Amniotic stem cell (primary cell): ENCODE results near the gene PCDHGB3.
"Not testable (repeated sequence)": the region's sequence is repeated elsewhere in the genome, so short reads cannot be mapped to it uniquely, and the experiment has no call there.

ENCODE experiments used
- DNase-seq: peaks from one replicate; lab custom pipeline; 2025; lab: John Stamatoyannopoulos, UW

Gene PCDHGB3

DNA sequence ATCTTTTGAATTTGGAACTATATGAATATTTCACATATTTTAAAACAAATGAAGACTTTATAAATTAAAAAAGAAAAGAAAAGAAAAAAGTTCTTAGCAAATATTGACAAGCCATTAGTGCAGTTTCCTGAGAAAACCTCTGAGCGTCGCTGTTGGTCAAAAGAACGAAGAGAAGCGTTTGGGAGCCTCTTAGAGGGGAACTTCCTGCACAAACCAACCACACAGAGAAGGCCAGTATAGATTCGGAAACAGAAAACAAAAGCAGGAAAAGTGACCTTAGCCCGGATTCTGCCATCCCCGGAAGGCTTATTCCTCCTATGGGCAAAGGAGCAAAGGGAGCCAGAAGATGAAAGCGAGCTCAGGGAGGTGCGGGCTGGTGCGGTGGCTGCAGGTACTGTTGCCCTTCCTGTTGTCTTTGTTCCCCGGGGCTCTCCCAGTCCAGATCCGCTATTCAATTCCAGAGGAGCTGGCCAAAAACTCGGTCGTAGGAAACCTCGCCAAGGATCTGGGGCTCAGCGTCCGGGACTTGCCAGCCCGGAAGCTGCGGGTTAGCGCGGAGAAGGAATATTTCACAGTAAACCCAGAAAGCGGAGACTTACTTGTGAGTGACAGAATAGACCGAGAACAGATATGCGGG is 10.1 kb upstream of the PCDHGB3 start, which contains the start of gene PCDHGB2:
Gene PCDHGB2, plus strand, starts transcription at position 205 of the 637 bp plus-strand sequence. Its CDS starts 142 bp downstream, at position 347.
- DNase-seq = no peak

DNA sequence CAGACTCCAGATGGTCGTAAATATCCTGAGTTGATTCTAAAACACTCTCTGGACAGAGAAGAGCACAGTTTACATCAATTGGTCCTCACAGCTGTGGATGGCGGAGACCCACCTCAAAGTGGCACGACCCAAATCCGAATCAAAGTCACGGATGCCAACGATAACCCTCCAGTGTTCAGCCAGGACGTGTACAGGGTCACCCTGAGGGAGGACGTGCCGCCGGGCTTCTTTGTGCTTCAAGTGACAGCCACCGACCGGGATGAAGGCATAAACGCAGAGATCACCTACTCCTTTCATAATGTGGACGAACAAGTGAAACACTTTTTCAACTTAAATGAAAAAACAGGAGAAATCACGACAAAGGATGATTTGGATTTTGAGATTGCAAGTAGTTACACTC is 9.4 kb upstream of the PCDHGB3 start:
- no peak for DNase-seq

DNA sequence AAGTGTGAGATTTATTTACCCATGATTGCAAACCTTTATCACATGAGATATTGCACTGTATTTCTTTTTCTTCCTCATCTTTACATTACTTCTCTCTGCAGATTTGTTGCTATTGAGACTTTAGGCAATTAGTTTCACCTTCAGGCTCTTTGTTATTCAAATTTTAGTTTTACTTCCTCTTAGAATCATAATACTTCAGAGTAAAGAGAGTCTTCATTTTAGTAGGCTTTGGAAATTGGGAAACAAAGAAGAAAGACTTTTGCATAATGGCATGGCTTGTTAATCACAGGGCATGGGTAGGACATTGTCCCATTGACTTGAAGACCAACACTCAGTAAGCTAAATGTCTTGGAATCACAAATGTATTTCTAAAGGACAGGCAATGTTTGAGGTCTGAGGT is 7.3 kb upstream of the PCDHGB3 start:
- DNase-seq = no peak

DNA sequence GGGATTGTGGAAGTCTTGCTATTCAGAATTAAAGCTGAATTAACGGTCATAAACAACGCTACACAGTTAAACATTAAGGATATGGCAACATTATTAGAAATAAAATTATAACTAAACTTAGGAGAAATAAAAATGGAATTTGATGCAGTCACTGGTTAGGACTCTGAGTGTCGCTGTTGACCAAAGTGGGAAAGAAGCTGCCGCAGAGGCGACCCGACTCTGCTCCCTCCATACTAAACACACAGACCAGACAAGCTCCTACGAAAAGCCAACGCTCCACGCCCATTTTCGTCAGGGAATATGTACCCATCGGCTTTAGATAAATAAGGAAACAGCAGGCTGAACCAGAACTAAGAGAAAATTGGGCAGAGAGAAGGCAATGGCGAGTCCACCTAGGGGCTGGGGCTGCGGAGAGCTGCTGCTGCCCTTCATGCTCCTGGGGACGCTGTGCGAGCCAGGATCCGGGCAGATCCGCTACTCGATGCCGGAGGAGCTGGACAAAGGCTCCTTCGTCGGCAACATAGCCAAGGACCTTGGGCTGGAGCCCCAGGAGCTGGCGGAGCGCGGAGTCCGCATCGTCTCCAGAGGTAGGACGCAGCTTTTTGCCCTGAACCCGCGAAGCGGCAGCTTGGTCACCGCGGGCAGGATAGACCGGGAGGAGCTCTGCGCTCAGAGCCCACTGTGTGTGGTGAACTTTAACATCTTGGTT is 5.9 kb upstream of the PCDHGB3 start, which contains the start of gene PCDHGA5:
Gene PCDHGA5, plus strand, starts transcription at position 211 of the 709 bp plus-strand sequence. Its CDS starts 169 bp downstream, at position 380.
- DNase-seq = no peak

DNA sequence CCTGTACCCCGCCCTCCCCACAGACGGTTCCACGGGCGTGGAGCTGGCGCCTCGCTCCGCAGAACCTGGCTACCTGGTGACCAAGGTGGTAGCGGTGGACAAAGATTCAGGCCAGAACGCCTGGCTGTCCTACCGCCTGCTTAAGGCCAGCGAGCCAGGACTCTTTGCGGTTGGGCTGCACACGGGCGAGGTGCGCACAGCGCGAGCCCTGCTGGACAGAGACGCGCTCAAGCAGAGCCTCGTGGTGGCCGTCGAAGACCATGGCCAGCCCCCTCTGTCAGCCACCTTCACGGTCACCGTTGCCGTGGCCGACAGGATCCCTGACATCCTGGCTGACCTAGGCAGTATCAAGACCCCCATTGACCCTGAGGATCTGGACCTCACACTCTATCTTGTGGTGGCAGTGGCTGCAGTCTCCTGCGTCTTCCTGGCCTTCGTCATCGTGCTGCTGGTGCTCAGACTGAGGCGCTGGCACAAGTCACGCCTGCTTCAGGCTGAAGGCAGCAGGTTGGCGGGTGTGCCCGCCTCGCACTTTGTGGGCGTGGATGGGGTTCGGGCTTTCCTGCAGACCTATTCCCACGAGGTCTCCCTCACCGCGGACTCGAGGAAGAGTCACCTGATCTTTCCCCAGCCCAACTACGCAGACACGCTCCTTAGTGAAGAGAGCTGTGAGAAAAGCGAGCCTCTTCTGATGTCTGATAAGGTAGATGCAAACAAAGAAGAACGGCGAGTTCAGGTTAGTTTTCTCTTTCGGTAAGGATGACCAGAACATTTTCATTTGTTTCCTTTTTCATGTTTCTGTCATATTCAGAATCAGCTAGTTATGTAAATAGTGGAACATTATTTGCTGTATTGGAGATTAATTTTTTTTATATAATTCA is 3.8 kb upstream of the PCDHGB3 start:
- DNase-seq = no peak

DNA sequence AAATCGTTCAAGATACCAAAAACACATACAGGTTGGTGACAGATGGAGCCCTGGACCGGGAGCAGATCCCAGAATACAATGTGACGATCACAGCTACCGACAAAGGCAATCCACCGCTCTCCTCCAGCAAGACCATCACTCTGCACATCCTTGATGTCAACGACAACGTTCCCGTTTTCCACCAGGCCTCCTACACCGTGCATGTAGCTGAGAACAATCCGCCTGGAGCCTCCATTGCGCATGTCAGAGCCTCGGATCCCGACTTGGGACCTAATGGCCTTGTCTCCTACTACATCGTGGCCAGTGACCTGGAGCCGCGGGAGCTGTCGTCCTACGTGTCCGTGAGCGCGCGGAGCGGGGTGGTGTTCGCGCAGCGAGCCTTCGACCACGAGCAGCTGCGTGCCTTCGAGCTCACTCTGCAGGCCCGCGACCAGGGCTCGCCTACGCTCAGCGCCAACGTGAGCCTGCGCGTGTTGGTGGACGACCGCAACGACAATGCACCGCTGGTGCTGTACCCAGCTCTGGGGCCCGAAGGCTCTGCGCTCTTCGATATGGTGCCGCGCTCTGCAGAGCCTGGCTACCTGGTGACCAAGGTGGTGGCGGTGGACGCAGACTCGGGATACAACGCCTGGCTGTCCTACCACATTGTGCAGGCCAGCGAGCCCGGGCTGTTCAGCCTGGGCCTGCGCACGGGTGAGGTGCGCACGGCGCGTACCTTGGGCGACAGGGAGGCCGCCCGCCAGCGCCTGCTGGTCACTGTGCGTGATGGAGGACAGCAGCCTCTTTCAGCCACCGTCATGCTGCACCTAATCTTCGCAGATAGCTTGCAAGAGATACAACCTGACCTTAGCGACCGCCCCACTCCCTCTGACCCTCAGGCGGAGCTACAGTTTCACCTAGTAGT is 1.8 kb downstream of the PCDHGB3 start:
- no peak for DNase-seq

DNA sequence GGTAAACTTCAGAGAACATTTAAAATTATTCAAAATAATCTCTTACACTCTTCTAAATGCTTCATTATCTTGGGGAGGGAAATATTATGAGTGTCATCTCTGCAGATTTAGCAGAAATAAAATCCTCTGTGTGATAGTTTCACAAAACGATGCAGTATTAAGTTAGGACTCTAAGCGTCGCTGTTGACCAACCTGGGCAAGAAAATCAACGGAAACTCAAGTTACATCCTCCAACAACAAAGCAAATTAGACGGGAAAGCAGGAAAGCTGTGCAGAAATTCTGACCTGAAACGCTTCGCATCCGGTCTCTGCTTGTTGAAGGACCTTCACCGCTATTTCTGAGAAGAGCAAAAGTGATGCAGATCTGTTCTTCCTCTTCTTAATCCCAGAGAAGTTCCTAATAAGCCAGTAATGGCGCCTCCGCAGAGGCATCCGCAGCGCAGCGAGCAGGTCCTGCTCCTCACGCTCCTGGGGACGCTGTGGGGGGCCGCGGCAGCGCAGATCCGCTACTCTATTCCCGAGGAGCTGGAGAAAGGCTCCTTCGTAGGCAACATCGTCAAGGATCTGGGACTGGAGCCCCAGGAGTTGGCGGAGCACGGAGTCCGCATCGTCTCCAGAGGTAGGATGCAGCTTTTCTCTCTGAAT is 3.8 kb downstream of the PCDHGB3 start, which contains the start of gene PCDHGA6:
Gene PCDHGA6, plus strand, starts transcription at position 219 of the 645 bp plus-strand sequence. Its CDS starts 193 bp downstream, at position 412.
- DNase-seq = no peak

DNA sequence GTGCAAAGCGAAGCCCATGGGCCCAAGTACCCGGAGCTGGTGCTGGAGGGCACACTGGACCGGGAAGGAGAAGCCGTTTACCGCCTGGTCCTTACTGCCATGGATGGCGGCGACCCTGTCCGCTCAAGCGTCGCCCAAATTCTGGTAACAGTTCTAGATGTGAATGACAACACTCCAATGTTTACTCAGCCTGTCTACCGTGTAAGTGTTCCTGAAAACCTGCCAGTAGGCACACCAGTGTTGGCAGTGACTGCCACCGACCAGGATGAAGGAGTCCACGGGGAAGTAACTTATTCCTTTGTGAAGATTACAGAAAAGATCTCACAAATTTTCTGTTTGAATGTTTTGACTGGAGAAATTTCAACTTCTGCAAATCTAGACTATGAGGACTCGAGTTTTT is 4.6 kb downstream of the PCDHGB3 start:
- no peak for DNase-seq

DNA sequence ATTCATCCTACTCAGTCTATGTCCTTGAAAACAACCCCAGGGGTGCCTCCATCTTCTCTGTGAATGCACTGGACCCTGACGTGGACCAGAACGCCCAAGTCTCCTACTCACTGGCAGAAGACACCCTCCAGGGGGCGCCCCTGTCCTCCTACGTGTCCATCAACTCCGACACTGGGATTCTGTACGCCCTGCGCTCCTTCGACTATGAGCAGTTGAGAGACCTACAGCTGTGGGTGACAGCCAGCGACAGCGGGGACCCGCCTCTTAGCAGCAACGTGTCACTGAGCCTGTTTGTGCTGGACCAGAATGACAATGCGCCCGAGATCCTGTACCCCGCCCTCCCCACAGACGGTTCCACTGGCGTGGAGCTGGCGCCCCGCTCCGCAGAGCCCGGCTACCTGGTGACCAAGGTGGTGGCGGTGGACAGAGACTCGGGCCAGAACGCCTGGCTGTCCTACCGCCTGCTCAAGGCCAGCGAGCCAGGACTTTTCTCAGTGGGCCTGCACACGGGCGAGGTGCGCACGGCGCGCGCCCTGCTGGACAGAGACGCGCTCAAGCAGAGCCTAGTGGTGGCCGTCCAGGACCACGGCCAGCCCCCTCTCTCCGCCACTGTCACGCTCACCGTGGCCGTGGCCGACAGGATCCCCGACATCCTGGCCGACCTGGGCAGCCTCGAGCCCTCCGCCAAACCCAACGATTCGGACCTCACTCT is 5.6 kb downstream of the PCDHGB3 start:
- not testable (repeated sequence) for DNase-seq

DNA sequence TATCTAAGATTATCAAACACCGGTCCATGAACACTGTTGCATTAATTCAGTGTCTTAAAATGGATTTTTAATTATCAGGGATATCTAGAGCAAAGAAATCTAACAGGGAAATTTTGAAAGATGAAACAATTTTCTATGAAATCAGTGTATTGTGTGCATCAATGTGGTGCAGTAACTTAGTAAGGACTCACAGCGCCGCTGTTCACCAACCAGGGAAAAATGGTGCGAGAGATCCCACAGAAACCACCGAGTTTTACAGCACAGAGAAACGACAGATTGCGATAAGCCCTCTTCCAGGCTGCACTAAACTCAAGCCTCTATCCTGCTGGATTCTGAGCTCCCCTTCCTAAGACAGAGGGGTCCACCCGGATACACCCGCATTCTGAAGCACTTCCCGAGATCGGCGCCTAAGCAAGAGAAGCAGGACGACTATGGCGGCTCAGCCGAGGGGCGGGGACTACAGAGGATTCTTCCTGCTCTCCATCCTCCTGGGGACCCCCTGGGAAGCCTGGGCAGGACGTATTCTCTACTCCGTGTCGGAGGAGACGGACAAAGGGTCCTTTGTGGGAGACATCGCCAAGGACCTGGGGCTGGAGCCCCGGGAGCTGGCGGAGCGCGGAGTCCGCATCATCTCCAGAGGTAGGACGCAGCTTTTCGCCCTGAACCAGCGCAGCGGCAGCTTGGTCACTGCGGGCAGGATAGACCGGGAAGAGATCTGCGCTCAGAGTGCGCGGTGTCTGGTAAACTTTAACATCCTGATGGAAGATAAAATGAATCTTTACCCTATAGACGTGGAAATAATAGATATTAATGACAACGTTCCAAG is 12.6 kb downstream of the PCDHGB3 start, which contains the start of gene PCDHGA7:
Gene PCDHGA7, plus strand, starts transcription at position 274 of the 826 bp plus-strand sequence. Its CDS starts 158 bp downstream, at position 432.
- no peak for DNase-seq

DNA sequence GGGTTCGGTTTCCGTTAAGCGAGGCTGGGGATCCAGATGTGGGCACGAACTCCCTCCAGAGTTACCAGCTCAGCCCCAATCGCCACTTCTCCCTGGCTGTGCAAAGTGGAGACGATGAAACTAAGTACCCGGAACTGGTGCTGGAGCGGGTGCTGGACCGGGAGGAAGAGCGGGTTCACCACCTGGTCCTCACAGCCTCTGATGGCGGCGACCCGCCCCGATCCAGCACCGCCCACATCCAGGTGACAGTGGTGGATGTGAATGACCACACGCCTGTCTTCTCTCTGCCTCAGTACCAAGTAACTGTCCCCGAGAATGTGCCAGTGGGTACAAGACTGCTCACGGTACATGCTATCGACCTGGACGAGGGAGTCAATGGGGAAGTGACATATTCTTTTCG is 13.3 kb downstream of the PCDHGB3 start:
- DNase-seq = no peak

DNA sequence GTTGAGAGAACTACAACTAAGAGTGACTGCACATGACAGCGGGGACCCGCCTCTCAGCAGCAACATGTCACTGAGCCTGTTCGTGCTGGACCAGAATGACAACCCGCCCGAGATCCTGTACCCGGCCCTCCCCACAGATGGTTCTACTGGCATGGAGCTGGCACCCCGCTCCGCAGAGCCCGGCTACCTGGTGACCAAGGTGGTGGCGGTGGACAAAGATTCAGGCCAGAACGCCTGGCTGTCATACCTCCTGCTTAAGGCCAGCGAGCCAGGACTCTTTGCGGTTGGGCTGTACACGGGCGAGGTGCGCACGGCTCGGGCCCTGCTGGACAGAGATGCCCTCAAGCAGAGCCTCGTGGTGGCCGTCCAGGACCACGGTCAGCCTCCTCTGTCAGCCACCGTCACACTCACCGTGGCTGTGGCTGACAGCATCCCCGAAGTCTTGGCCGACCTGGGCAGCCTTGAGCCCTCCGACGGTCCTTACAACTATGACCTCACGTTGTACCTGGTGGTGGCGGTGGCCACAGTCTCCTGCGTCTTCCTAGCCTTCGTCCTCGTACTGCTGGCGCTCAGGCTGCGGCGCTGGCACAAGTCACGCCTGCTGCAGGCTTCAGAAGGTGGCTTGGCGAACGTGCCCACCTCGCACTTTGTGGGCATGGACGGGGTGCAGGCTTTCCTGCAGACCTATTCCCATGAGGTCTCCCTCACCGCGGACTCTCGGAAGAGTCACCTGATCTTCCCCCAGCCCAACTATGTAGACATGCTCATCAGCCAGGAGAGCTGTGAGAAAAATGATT is 14.6 kb downstream of the PCDHGB3 start:
- no peak for DNase-seq

DNA sequence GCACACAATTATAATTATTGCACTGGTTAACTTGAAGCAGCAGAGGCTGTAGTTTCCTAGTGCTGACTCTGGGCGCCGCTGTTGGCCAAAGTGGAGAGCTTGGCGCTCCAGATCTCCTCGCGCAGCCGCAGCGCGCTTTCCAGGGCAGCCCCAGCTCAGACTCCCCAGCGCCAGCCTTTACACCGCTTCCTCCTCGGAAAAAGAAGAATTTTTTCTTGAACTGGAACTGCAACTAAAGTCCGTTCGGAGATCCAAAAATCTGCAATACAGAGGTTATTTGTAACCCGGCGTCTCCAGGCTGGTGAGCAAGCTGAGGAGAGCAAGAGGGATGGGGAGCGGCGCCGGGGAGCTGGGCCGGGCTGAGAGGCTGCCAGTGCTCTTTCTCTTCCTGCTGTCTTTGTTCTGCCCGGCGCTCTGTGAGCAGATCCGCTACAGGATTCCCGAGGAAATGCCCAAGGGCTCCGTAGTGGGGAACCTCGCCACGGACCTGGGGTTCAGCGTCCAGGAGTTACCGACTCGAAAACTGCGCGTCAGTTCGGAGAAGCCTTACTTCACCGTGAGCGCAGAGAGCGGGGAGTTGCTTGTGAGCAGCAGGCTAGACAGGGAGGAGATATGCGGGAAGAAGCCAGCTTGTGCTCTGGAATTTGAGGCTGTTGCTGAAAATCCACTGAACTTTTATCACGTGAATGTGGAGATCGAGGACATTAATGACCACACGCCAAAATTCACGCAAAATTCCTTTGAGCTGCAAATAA is 17.7 kb downstream of the PCDHGB3 start, which contains the start of gene PCDHGB4:
Gene PCDHGB4, plus strand, starts transcription at position 142 of the 755 bp plus-strand sequence. Its CDS starts 187 bp downstream, at position 329.
- not testable (repeated sequence) for DNase-seq

DNA sequence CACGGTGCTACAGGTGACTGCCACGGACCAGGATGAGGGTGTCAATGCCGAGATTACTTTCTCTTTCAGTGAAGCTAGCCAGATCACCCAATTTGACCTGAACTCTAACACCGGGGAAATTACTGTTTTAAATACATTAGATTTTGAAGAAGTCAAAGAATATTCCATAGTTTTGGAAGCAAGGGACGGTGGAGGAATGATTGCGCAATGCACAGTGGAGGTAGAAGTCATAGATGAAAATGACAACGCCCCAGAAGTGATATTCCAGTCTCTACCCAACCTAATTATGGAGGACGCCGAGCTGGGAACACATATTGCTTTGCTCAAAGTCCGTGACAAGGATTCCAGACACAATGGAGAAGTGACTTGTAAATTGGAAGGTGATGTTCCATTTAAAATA is 18.6 kb downstream of the PCDHGB3 start:
- no peak for DNase-seq

DNA sequence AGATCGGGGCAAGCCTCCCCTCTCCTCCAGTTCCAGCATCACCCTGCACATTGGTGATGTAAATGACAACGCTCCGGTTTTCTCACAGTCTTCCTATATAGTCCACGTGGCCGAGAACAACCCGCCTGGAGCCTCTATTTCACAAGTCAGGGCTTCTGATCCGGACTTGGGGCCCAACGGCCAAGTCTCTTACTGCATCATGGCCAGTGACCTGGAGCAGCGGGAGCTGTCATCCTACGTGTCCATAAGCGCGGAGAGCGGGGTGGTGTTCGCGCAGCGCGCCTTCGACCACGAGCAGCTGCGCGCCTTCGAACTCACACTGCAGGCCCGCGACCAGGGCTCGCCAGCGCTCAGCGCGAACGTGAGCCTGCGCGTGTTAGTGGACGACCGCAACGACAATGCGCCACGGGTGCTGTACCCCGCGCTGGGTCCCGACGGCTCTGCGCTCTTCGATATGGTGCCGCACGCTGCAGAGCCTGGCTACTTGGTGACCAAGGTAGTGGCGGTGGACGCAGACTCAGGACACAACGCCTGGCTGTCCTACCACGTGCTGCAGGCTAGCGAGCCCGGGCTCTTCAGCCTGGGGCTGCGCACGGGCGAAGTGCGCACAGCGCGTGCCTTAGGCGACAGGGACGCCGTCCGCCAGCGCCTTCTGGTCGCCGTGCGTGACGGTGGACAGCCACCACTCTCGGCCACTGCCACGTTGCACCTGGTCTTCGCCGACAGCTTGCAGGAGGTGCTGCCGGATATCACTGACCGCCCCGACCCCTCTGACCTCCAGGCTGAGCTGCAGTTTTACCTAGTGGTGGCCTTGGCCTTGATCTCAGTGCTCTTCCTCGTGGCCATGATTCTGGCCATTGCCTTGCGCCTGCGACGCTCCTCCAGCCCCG is 19.4 kb downstream of the PCDHGB3 start:
- no peak for DNase-seq
